Ascending aorta (tissue), 2 donors: ENCODE data around the gene NPAS3. TPM values are rescaled to one million over a fixed set of nuclear protein-coding genes. Genes with fewer than 3 reads are reported as not detected.

Experiments used
- DNase-seq, 2 donors: peaks; one replicate each; pipeline ENCODE4 v3.0.0-alpha.2; 2019; ENCODE audit warnings: low spot score in 2 of 2
- H3K27ac ChIP-seq, 2 donors: fragments of 200-600 bp; sonication (generic); one replicate each; pipeline ENCODE4 v1.5.1; 2016 to 2017; ENCODE audit warnings: mild to moderate bottlenecking in 1 of 2
- H3K27me3 ChIP-seq: fragments of 200-600 bp; sonication (generic); one replicate; pipeline ENCODE4 v1.5.1; 2017
- H3K36me3 ChIP-seq, 2 donors: fragments of 200-600 bp; sonication (generic); one replicate each; pipeline ENCODE4 v1.5.1; 2016
- H3K4me1 ChIP-seq, 2 donors: fragments of 200-600 bp; sonication (generic); one replicate each; pipeline ENCODE4 v1.5.1; 2016 to 2017; ENCODE audit warnings: mild to moderate bottlenecking in 1 of 2
- H3K4me3 ChIP-seq, 2 donors: fragments of 200-600 bp; sonication (generic); one replicate each; pipeline ENCODE4 v1.5.1; 2016 to 2017; ENCODE audit warnings: mild to moderate bottlenecking in 1 of 2
- H3K9me3 ChIP-seq, 2 donors: fragments of 200-600 bp; sonication (generic); one replicate each; pipeline ENCODE4 v1.5.1; 2016
- intact Hi-C: fragments of 100-400 bp; cut with DNase I; formaldehyde crosslinking; loops from one replicate; pipeline ENCODE4 v1.15.1; 2023
- total RNA-seq: library from RNA; depleted of rRNA; stranded (reverse); fragments of >200 nt; gene quantifications from one replicate; pipeline ENCODE4 v1.1.0, GENCODE V29; 2016
- TF ChIP-seq, protein P1 (sequence below), 3 experiments: fragments of 200-600 bp in 2 of 3; fragments of 450-650 bp in 1 of 3; sonication (generic) in 2 of 3; IDR thresholded peaks; one replicate each; pipeline ENCODE4 v1.5.1; 2016 to 2019; ENCODE audit warnings: antibody characterized with exemption in 3 of 3, mild to moderate bottlenecking in 1 of 3, moderate library complexity in 1 of 3

NPAS3 gene
- total RNA-seq, 1 donor from 2014 or later, result not detected

DNA sequence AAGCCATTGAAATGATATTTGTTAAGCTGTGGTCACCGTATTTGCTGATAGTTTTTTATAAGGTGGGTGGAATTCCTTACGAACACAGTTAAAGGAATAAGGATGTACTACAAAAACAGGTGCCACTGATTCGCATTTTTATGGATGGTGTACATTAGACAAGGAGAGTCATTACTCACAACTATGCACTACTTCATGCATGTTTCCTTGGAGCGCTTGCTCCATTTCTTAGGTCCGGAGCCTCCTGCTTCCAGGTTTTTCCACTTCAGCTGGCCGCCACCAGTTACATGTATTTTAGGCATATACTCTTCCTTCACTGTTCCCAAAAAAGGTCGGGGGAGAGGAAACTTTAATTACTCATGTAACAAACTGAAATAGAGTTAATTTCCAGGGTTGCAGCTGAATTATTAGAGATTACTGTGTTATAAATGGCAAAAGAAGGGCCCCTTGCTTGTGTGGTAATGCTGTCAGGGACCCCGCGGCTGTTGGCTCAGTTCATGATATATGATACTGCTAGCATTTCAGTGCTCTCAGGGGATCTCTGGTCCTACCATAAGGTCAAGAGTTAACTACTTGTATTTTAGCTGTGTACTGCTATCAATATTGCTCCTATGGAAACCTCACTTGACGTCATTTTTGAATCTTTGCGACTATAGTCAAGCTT, 454.7 kb downstream of the NPAS3 start:
- no peak for DNase-seq
- H3K4me3 ChIP-seq, result no peak overlapping the region
- intact Hi-C loops, result no loop called here

DNA sequence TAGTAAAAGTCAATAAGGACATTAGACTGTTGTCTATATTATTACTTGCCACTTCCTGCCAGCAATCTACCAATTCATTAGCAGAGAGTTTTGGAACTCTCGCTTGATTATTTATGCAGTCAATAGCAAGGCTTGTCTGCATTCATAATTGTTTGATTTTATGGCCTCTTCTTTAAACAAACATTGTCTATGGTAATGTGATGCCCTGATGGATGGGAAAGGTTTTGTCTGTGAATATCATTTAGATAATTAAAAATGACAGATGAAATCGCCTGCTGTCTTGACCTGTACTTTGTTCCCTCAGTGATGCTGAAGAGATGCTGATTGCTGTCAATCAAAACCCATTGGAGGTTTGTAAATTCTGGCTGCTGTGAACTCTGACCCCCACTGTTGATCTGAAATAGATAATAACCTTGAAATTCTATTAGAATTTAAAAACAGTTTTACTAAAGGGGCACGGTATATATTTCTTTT, 455.3 kb downstream of the NPAS3 start:
- intact Hi-C loops, result no loop called here

More for the DNA sequence above, 454.7 kb downstream of the NPAS3 start:
- H3K9me3 ChIP-seq, result no peaks in the 10 kb centered on the region
- H3K27me3 ChIP-seq, result no peaks in the 10 kb centered on the region
- H3K27ac ChIP-seq, result no peak overlapping the region
- TF ChIP-seq, protein P1, sequence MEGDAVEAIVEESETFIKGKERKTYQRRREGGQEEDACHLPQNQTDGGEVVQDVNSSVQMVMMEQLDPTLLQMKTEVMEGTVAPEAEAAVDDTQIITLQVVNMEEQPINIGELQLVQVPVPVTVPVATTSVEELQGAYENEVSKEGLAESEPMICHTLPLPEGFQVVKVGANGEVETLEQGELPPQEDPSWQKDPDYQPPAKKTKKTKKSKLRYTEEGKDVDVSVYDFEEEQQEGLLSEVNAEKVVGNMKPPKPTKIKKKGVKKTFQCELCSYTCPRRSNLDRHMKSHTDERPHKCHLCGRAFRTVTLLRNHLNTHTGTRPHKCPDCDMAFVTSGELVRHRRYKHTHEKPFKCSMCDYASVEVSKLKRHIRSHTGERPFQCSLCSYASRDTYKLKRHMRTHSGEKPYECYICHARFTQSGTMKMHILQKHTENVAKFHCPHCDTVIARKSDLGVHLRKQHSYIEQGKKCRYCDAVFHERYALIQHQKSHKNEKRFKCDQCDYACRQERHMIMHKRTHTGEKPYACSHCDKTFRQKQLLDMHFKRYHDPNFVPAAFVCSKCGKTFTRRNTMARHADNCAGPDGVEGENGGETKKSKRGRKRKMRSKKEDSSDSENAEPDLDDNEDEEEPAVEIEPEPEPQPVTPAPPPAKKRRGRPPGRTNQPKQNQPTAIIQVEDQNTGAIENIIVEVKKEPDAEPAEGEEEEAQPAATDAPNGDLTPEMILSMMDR (IDR thresholded peaks at IDR 0.05), result no peak
- H3K4me1 ChIP-seq, result no peaks in the 10 kb centered on the region
- no peaks in the 10 kb centered on the region for H3K36me3 ChIP-seq

GRCh38 chr14:33401311-33401710, 462.6 kb downstream of the NPAS3 start:
- no peak for DNase-seq
- TF ChIP-seq, protein P1 (IDR thresholded peaks at IDR 0.05), result no peak
- no peaks in the 10 kb centered on the region for H3K27me3 ChIP-seq
- intact Hi-C loops, result no loop called here
- H3K4me3 ChIP-seq, result no peak overlapping the region
- H3K36me3 ChIP-seq, result no peaks in the 10 kb centered on the region
- H3K27ac ChIP-seq, result no peak overlapping the region
- no peaks in the 10 kb centered on the region for H3K4me1 ChIP-seq
- H3K9me3 ChIP-seq, result peaks cover 0 to 9% of the 10 kb centered on the region in 2 donors

More for the DNA sequence above, 455.3 kb downstream of the NPAS3 start:
- Histone ChIP-seq H3K27me3 (no peaks in the 10 kb centered on the region), H3K27ac (no peak overlapping the region), H3K9me3 (no peaks in the 10 kb centered on the region), H3K4me3 (no peak overlapping the region), H3K36me3 (no peaks in the 10 kb centered on the region), H3K4me1 (no peaks in the 10 kb centered on the region)
- DNase-seq, result no peak
- TF ChIP-seq, protein P1 (IDR thresholded peaks at IDR 0.05), result no peak

GRCh38 chr14:33402604-33403003, 463.9 kb downstream of the NPAS3 start:
- intact Hi-C loops, result no loop called here
- no peak overlapping the region for H3K27ac ChIP-seq

DNA sequence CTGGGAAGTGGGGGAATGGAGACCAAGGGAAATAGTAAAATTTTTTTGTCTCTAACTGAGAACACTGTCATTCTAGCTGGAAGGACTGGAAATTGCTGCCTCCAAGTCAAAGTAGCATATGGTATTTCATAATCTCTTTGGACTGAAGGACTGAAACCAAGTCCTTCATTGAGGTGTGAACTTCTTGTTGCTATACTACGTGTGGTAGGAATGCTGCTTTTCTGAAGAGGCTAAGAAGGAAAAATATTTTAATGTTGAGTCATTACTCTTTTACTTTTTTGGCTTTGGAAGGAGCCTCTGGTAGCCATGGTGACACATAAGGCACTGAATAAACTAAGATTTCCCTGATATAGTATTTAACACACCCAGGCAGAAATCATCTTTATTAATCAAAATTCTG, 465.4 kb downstream of the NPAS3 start:
- TF ChIP-seq, protein P1 (IDR thresholded peaks at IDR 0.05), result no peak
- H3K27ac ChIP-seq, result no peak overlapping the region
- H3K4me1 ChIP-seq, result no peaks in the 10 kb centered on the region
- H3K36me3 ChIP-seq, result no peaks in the 10 kb centered on the region
- no peak for DNase-seq
- peaks cover 0 to 9% of the 10 kb centered on the region in 2 donors for H3K9me3 ChIP-seq
- intact Hi-C loops, result no loop called here
- no peak overlapping the region for H3K4me3 ChIP-seq
- no peaks in the 10 kb centered on the region for H3K27me3 ChIP-seq

More at GRCh38 chr14:33402604-33403003, 463.9 kb downstream of the NPAS3 start:
- H3K4me1 ChIP-seq, result no peaks in the 10 kb centered on the region
- H3K36me3 ChIP-seq, result no peaks in the 10 kb centered on the region
- DNase-seq, result no peak
- TF ChIP-seq, protein P1 (IDR thresholded peaks at IDR 0.05), result no peak
- H3K9me3 ChIP-seq, result peaks cover 0 to 9% of the 10 kb centered on the region in 2 donors
- H3K27me3 ChIP-seq, result no peaks in the 10 kb centered on the region
- no peak overlapping the region for H3K4me3 ChIP-seq
